Type B pancreatic cell (in vitro differentiated cells): ENCODE data around the gene RPAIN. TPM values are rescaled to one million over a fixed set of nuclear protein-coding genes. Genes with fewer than 3 reads are reported as not detected.
A peak's percentile ranks its signal among the peaks of the same experiment; 100 is the strongest.

ENCODE experiments used
- DNase-seq: peaks from one replicate; pipeline ENCODE4 v3.0.0; 2021; ENCODE audit warnings: mixed read lengths; ENCODE audit not compliant: unreplicated experiment; ENCODE audit errors: extremely low spot score
- H3K27ac Mint-ChIP-seq: 2 replicates; pipeline ENCODE4 v1.8.0; 2021; ENCODE audit warnings: mild to moderate bottlenecking, mixed read lengths
- H3K27me3 Mint-ChIP-seq: 2 replicates; pipeline ENCODE4 v1.8.0; 2021; ENCODE audit warnings: mixed read lengths
- H3K36me3 Mint-ChIP-seq: 2 replicates; pipeline ENCODE4 v1.8.0; 2021; ENCODE audit warnings: mixed read lengths
- H3K4me1 Mint-ChIP-seq: one replicate; pipeline ENCODE4 v1.8.0; 2021; ENCODE audit warnings: mixed read lengths; ENCODE audit not compliant: unreplicated experiment
- H3K4me3 Mint-ChIP-seq: 2 replicates; pipeline ENCODE4 v1.8.0; 2021; ENCODE audit warnings: mild to moderate bottlenecking, mixed read lengths
- H3K9me3 Mint-ChIP-seq: 2 replicates; pipeline ENCODE4 v1.8.0; 2021; ENCODE audit warnings: mixed read lengths
- CTCF ChIP-seq: fragments of 200-600 bp; sonication (generic); conservative IDR thresholded peaks from 2 replicates; pipeline ENCODE4 v1.5.0; 2021; ENCODE audit warnings: antibody characterized with exemption, mild to moderate bottlenecking
- long read RNA-seq: library from polyadenylated mRNA; unstranded; transcript quantifications from one replicate; pipeline ENCODE4 v2.0.0, GENCODE V29; 2020
- total RNA-seq: library from RNA; stranded (reverse); gene quantifications from 2 replicates; pipeline ENCODE4 v1.2.1, GENCODE V29; 2021; ENCODE audit warnings: low replicate concordance

The RPAIN gene
- 65.2 and 70.8 TPM in 2 replicates for total RNA-seq
- long read RNA-seq, transcript RPAIN-203 (7 exons, 1,535 nt) = major isoform, 37 of 75 reads
- long read RNA-seq, transcript RPAIN-210 (6 exons, 1,688 nt) = minor isoform, 6 of 75 reads
- long read RNA-seq, transcript RPAIN-205 (4 exons, 1,057 nt) = minor isoform, 6 of 75 reads
- long read RNA-seq, partial matches to known transcripts = 0 of 75 reads
- long read RNA-seq, other reads (novel, unspliced or antisense) = 12 of 75 reads

- Mint-ChIP-seq H3K36me3 (peaks cover 20% of the 10 kb centered on the region), H3K27me3 (no peaks in the 10 kb centered on the region), H3K4me1 (peaks cover 16% of the 10 kb centered on the region), H3K9me3 (no peaks in the 10 kb centered on the region), H3K27ac (peak within 1 kb of the TSS; percentile 99), H3K4me3 (peak within 1 kb of the TSS; percentile 97)
- DNase-seq = peak; percentile 81
- no peak for TF ChIP-seq CTCF
Measured at GRCh38 chr17:5419959-5420653, at the start of gene RPAIN. TSS of gene RPAIN (plus strand) at chr17:5420182. CDS start at chr17:5420211, 29 bp downstream.

- H3K27me3 Mint-ChIP-seq = no peaks in the 10 kb centered on the region
- no peaks in the 10 kb centered on the region for H3K9me3 Mint-ChIP-seq
- H3K4me1 Mint-ChIP-seq = no peaks in the 10 kb centered on the region
- H3K27ac Mint-ChIP-seq = no peak overlapping the region
- no peak overlapping the region for H3K4me3 Mint-ChIP-seq
- TF ChIP-seq CTCF = no peak
- DNase-seq = no peak
- peaks cover 21% of the 10 kb centered on the region for H3K36me3 Mint-ChIP-seq
Measured at GRCh38 chr17:5370411-5370810, 49.6 kb upstream of the RPAIN start.

GRCh38 chr17:5373112-5373511 is 46.9 kb upstream of the RPAIN start:
- no peak for TF ChIP-seq CTCF
- no peak for DNase-seq
- H3K27me3 Mint-ChIP-seq = no peaks in the 10 kb centered on the region
- H3K9me3 Mint-ChIP-seq = no peaks in the 10 kb centered on the region
- no peak overlapping the region for H3K27ac Mint-ChIP-seq
- peaks cover 22% of the 10 kb centered on the region for H3K36me3 Mint-ChIP-seq
- H3K4me1 Mint-ChIP-seq = no peaks in the 10 kb centered on the region
- no peak overlapping the region for H3K4me3 Mint-ChIP-seq

- no peak for DNase-seq
- H3K27ac Mint-ChIP-seq = peak overlapping the region; percentile 37
- peaks cover 33% of the 10 kb centered on the region for H3K36me3 Mint-ChIP-seq
- H3K9me3 Mint-ChIP-seq = no peaks in the 10 kb centered on the region
- no peaks in the 10 kb centered on the region for H3K27me3 Mint-ChIP-seq
- H3K4me1 Mint-ChIP-seq = no peaks in the 10 kb centered on the region
- no peak for TF ChIP-seq CTCF
- no peak overlapping the region for H3K4me3 Mint-ChIP-seq
Measured at GRCh38 chr17:5378566-5379207, 41.3 kb upstream of the RPAIN start.

- no peak for DNase-seq
- Mint-ChIP-seq H3K27ac (no peak overlapping the region), H3K36me3 (peaks cover 31% of the 10 kb centered on the region), H3K4me1 (no peaks in the 10 kb centered on the region), H3K9me3 (no peaks in the 10 kb centered on the region), H3K27me3 (no peaks in the 10 kb centered on the region), H3K4me3 (no peak overlapping the region)
- no peak for TF ChIP-seq CTCF
Measured at GRCh38 chr17:5379351-5380107, 40.5 kb upstream of the RPAIN start.
